A549 (cell line): ENCODE results near the gene AKAP10. TPM values are rescaled to one million over a fixed set of nuclear protein-coding genes. Genes with fewer than 3 reads are reported as not detected.

Experiments used
- ATAC-seq, 2 experiments: fragments of 200-7000 bp in 1 of 2; fragments of >200 bp in 1 of 2; cut with Nextera tagmentation in 1 of 2; cut with Tn5 transposase in 1 of 2; 3 replicates each; pipeline versions ENCODE4 v1.8.0 to v1.9.1; 2018 to 2020; ENCODE audit warnings: mild to moderate bottlenecking in 1 of 2, moderate library complexity in 1 of 2
- CTCF ChIA-PET: fragments of 300-600 bp; sonication (Branson Sonifier 250); formaldehyde crosslinking; extraction: SDS; loops from one replicate; lab custom pipeline; 2021; ENCODE audit warnings: antibody characterized with exemption, inconsistent platforms; lab: Yijun Ruan, JAX
- POLR2A ChIA-PET: fragments of 350-600 bp; formaldehyde crosslinking; extraction: SDS; loops from one replicate; lab custom pipeline; 2021; ENCODE audit warnings: antibody characterized with exemption, inconsistent platforms; lab: Yijun Ruan, JAX
- DNase-seq, 2 experiments: peaks; one replicate each; pipeline versions ENCODE4 v3.0.0 to v3.0.0-alpha.2; 2011 to 2016; ENCODE audit warnings: low read depth in 1 of 2, low spot score in 1 of 2
- FAIRE-seq: peaks from 2 replicates; lab custom pipeline; 2011; peaks lifted over from hg19 to GRCh38; lab: Jason Lieb, UNC
- H3K27ac ChIP-seq, 2 experiments: fragments of >200 bp; sonication (Bioruptor Twin); formaldehyde crosslinking; 3 replicates each; pipeline ENCODE4 v1.5.1; 2016 to 2017
- H3K4me1 ChIP-seq: fragments of >200 bp; sonication (Bioruptor Twin); formaldehyde crosslinking; 3 replicates; pipeline ENCODE4 v1.6.1; 2016
- H3K4me2 ChIP-seq: fragments of >200 bp; sonication (Bioruptor Twin); formaldehyde crosslinking; 3 replicates; pipeline ENCODE4 v1.6.1; 2016
- H3K4me3 ChIP-seq: fragments of >200 bp; sonication (Bioruptor Twin); formaldehyde crosslinking; 3 replicates; pipeline ENCODE4 v1.5.1; 2016
- H3K9me3 ChIP-seq: fragments of >200 bp; sonication (Bioruptor Twin); formaldehyde crosslinking; 3 replicates; pipeline ENCODE4 v1.6.1; 2016
- BCL3 ChIP-seq: fragments of >200 bp; sonication (Bioruptor Twin); formaldehyde crosslinking; IDR thresholded peaks from 3 replicates; pipeline ENCODE4 v1.6.1; 2016
- EHF ChIP-seq: fragments of 250-450 bp; sonication (Bioruptor Pico); IDR thresholded peaks from 2 replicates; pipeline ENCODE4 v1.5.0; 2020; ENCODE audit warnings: mild to moderate bottlenecking
- EHMT2 ChIP-seq: fragments of 200-600 bp; sonication (generic); IDR thresholded peaks from 2 replicates; pipeline ENCODE4 v1.6.1; 2016; ENCODE audit warnings: antibody characterized with exemption, low read depth, mild to moderate bottlenecking, moderate library complexity
- ESRRA ChIP-seq: fragments of 150-350 bp; IDR thresholded peaks from 2 replicates; pipeline ENCODE4 v1.6.1; 2014; ENCODE audit warnings: mild to moderate bottlenecking, low read length, borderline replicate concordance
- FOSL2 ChIP-seq, 2 experiments: fragments of 450-650 bp in 1 of 2; fragments of >200 bp in 1 of 2; sonication (Bioruptor Twin) in 1 of 2; formaldehyde crosslinking; IDR thresholded peaks; 2 replicates each; pipeline versions ENCODE4 v1.5.0 to v1.6.1; 2016 to 2020; ENCODE audit warnings: mild to moderate bottlenecking in 1 of 2, moderate library complexity in 1 of 2
- FOXS1 ChIP-seq: fragments of 250-450 bp; sonication (Bioruptor Pico); IDR thresholded peaks from 2 replicates; pipeline ENCODE4 v1.5.0; 2020; ENCODE audit warnings: mild to moderate bottlenecking, moderate library complexity
- HDAC2 ChIP-seq: fragments of 200-600 bp; sonication (generic); IDR thresholded peaks from 2 replicates; pipeline ENCODE4 v1.6.1; 2016
- HOXB13 ChIP-seq: fragments of 250-450 bp; sonication (Bioruptor Pico); IDR thresholded peaks from 2 replicates; pipeline ENCODE4 v1.5.0; 2020; ENCODE audit warnings: low read depth, mild to moderate bottlenecking, moderate library complexity
- KDM1A ChIP-seq: fragments of 200-600 bp; sonication (generic); IDR thresholded peaks from 2 replicates; pipeline ENCODE4 v1.6.1; 2016; ENCODE audit warnings: low read depth, mild to moderate bottlenecking
- KDM5A ChIP-seq: fragments of 200-600 bp; sonication (generic); IDR thresholded peaks from 2 replicates; pipeline ENCODE4 v1.6.1; 2016; ENCODE audit warnings: antibody characterized with exemption, mild to moderate bottlenecking
- MAX ChIP-seq: IDR thresholded peaks from 2 replicates; pipeline ENCODE4 v1.6.1; 2012
- NFE2L2 ChIP-seq: fragments of 150-350 bp; conservative IDR thresholded peaks from 2 replicates; pipeline ENCODE4 v1.6.1; 2014; ENCODE audit warnings: low read length
- NPAS2 ChIP-seq: fragments of 250-450 bp; sonication (Bioruptor Pico); IDR thresholded peaks from 2 replicates; pipeline ENCODE4 v1.8.0; 2022; ENCODE audit warnings: mild to moderate bottlenecking, moderate library complexity, borderline replicate concordance
- NR3C1 ChIP-seq: fragments of >200 bp; sonication (Bioruptor Twin); formaldehyde crosslinking; IDR thresholded peaks from 3 replicates; pipeline ENCODE4 v1.6.1; 2017
- PHF8 ChIP-seq: fragments of 200-600 bp; sonication (generic); IDR thresholded peaks from 2 replicates; pipeline ENCODE4 v1.6.1; 2016; ENCODE audit warnings: low read depth, mild to moderate bottlenecking, antibody characterized with exemption, moderate library complexity, borderline replicate concordance
- POLR2AphosphoS2 ChIP-seq: conservative IDR thresholded peaks from 2 replicates; pipeline ENCODE4 v1.6.1; 2012; ENCODE audit warnings: low read length, improper control_type of control experiment, inconsistent platforms
- RAD21 ChIP-seq, 2 experiments: fragments of >200 bp in 1 of 2; sonication (Bioruptor Twin) in 1 of 2; formaldehyde crosslinking in 1 of 2; IDR thresholded peaks in 1 of 2; conservative IDR thresholded peaks in 1 of 2; 2 replicates in 1 of 2; 3 replicates in 1 of 2; pipeline ENCODE4 v1.6.1; 2012 to 2018; ENCODE audit warnings: inconsistent platforms in 1 of 2
- RARB ChIP-seq: fragments of 250-450 bp; sonication (Bioruptor Pico); IDR thresholded peaks from 2 replicates; pipeline ENCODE4 v1.8.0; 2021; ENCODE audit warnings: mild to moderate bottlenecking, moderate library complexity
- REST ChIP-seq: fragments of 200-600 bp; sonication (generic); IDR thresholded peaks from 2 replicates; pipeline ENCODE4 v1.6.1; 2016; ENCODE audit warnings: antibody characterized with exemption, mild to moderate bottlenecking, moderate library complexity
- RNF2 ChIP-seq: fragments of 200-600 bp; sonication (generic); IDR thresholded peaks from 2 replicates; pipeline ENCODE4 v1.6.1; 2016; ENCODE audit warnings: low read depth, mild to moderate bottlenecking, antibody characterized with exemption, moderate library complexity, borderline replicate concordance
- SREBF2 ChIP-seq: fragments of 450-650 bp; IDR thresholded peaks from 2 replicates; pipeline ENCODE4 v1.6.1; 2014; ENCODE audit warnings: mild to moderate bottlenecking, moderate library complexity
- TFCP2L1 ChIP-seq: fragments of 250-450 bp; sonication (Bioruptor Pico); IDR thresholded peaks from 2 replicates; pipeline ENCODE4 v1.5.0; 2021; ENCODE audit warnings: mild to moderate bottlenecking
- ZSCAN20 ChIP-seq: fragments of 250-450 bp; sonication (Bioruptor Pico); IDR thresholded peaks from 2 replicates; pipeline ENCODE4 v1.8.0; 2022; ENCODE audit warnings: mild to moderate bottlenecking, moderate library complexity
- WGBS: methylation state at CpG from one replicate; pipeline ENCODE4 v1.1.6; 2017; ENCODE audit errors: missing lambda C conversion rate; 5-methylcytosine and 5-hydroxymethylcytosine counted together
- polyA plus RNA-seq, 4 experiments: library from polyadenylated mRNA; depleted of rRNA in 3 of 4; stranded (reverse); fragments of >200 nt; fragmentation: RNase III in 1 of 4; extraction: RNeasy Plus Mini Kit Qiagen cat#74134 plus additional on column Dnase treatment in 1 of 4; gene quantifications; 2 replicates in 3 of 4; 3 replicates in 1 of 4; pipeline ENCODE4 v1.2.3, GENCODE V29; 2011 to 2017
- TF ChIP-seq, protein P1 (sequence below): fragments of 250-450 bp; sonication (Bioruptor Pico); IDR thresholded peaks from 2 replicates; pipeline ENCODE4 v1.5.0; 2021; ENCODE audit warnings: mild to moderate bottlenecking, moderate library complexity, borderline replicate concordance
- TF ChIP-seq, protein P2 (sequence below): fragments of >200 bp; sonication (Bioruptor Twin); formaldehyde crosslinking; IDR thresholded peaks from 3 replicates; pipeline ENCODE4 v1.5.1; 2016

Gene AKAP10
- polyA plus RNA-seq, 2 of the 4 experiments (the other 2 are of a cell fraction) = 22.0 to 51.1 TPM

DNA sequence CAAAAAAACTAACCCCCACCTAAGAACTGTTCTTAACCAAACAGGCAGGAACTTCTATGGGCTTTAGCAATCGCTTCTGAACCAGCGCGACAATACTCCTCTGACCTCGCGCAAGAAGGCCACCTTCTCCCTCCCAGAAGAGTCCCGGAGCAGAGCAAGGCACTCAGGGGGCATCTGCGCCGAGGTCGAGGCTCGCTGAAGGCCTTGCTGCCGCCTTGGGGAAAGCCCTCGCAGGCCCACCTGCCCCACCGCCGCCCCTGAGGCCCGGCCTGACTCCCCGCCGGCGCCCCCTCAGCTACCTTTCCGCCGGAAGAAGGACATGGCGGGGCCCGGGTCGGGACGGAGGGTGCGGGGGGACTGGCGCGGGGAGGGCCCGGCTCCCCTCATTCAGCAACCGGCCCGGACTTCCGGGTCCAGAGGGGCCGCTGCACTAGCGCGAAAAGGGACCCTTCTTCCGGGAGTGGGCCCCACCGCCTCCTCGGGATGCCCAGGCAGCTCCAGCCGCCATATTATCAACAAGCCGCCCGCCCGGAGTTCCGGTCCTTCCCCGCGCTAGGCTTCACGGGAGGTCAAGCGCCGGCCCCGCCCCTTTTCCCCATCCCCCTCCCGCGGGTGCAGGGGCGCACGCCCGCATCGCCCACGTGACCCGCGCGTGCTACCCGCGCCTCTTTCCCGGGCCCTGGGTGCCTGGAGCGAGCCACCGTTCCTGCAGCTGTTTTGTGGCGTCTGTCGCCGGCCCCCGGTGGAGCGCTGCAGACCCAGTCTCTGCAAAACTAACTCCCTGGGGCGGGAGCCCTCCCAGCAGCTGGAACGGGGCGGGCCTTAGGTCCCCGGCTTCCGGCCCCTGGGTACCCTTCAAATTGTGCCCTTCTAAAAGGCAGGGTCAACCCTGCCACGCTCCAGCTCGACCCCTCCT, at the start of gene AKAP10 (continued):
- peak; percentile 91 for TF ChIP-seq PHF8
- TF ChIP-seq RARB (CRISPR knock-in tag) = no peak
- no peak for TF ChIP-seq RNF2
- TF ChIP-seq ZSCAN20 (CRISPR knock-in tag) = no peak
- TF ChIP-seq TFCP2L1 (CRISPR knock-in tag) = 0 out of 2 replicates have a peak, but pooled peaks have one; percentile 31
- TF ChIP-seq, protein P1, sequence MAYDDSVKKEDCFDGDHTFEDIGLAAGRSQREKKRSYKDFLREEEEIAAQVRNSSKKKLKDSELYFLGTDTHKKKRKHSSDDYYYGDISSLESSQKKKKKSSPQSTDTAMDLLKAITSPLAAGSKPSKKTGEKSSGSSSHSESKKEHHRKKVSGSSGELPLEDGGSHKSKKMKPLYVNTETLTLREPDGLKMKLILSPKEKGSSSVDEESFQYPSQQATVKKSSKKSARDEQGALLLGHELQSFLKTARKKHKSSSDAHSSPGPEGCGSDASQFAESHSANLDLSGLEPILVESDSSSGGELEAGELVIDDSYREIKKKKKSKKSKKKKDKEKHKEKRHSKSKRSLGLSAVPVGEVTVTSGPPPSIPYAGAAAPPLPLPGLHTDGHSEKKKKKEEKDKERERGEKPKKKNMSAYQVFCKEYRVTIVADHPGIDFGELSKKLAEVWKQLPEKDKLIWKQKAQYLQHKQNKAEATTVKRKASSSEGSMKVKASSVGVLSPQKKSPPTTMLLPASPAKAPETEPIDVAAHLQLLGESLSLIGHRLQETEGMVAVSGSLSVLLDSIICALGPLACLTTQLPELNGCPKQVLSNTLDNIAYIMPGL (CRISPR knock-in tag) = 0 out of 2 replicates have a peak, but pooled peaks have one; percentile 14
- 0 out of 2 replicates have a peak, but pooled peaks have one; percentile 15 for TF ChIP-seq FOXS1 (CRISPR knock-in tag)
- 0 out of 2 replicates have a peak, but pooled peaks have one; percentile 70 for TF ChIP-seq HDAC2
- TF ChIP-seq KDM5A = peak; percentile 77
- TF ChIP-seq ESRRA = no peak
- peak; percentile 91 for TF ChIP-seq HOXB13
- no peak for TF ChIP-seq SREBF2
- no peak for TF ChIP-seq FOSL2 (IDR thresholded peaks at IDR 0.05)
- no peak for TF ChIP-seq FOSL2 (CRISPR knock-in tag; IDR thresholded peaks at IDR 0.05)
- TF ChIP-seq, protein P2, sequence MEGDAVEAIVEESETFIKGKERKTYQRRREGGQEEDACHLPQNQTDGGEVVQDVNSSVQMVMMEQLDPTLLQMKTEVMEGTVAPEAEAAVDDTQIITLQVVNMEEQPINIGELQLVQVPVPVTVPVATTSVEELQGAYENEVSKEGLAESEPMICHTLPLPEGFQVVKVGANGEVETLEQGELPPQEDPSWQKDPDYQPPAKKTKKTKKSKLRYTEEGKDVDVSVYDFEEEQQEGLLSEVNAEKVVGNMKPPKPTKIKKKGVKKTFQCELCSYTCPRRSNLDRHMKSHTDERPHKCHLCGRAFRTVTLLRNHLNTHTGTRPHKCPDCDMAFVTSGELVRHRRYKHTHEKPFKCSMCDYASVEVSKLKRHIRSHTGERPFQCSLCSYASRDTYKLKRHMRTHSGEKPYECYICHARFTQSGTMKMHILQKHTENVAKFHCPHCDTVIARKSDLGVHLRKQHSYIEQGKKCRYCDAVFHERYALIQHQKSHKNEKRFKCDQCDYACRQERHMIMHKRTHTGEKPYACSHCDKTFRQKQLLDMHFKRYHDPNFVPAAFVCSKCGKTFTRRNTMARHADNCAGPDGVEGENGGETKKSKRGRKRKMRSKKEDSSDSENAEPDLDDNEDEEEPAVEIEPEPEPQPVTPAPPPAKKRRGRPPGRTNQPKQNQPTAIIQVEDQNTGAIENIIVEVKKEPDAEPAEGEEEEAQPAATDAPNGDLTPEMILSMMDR = no peak

GRCh38 chr17:20026960-20027359, 49.3 kb upstream of the AKAP10 start:
- POLR2A ChIA-PET = no interaction called here
- ATAC-seq (no peak), DNase-seq (no peak), FAIRE-seq (peak; percentile 59)
- Histone ChIP-seq H3K4me1 (peaks cover 7% of the 10 kb centered on the region; the same call in 1 of the 3 replicates), H3K9me3 (no peaks in the 10 kb centered on the region), H3K27ac (no peak overlapping the region), H3K4me2 (no peak overlapping the region), H3K4me3 (no peak overlapping the region)
- TF ChIP-seq HDAC2 (no peak), FOSL2 (IDR thresholded peaks at IDR 0.05) (no peak), FOSL2 (CRISPR knock-in tag; IDR thresholded peaks at IDR 0.05) (peak; percentile 35; the same call in 1 of the 2 replicates)
- CTCF ChIA-PET = no interaction called here

GRCh38 chr17:20022701-20023100, 45.1 kb upstream of the AKAP10 start:
- POLR2A ChIA-PET = no interaction called here
- TF ChIP-seq POLR2AphosphoS2 (no peak), EHMT2 (no peak), BCL3 (no peak), NFE2L2 (no peak), REST (no peak), EHF (CRISPR knock-in tag) (no peak), NPAS2 (CRISPR knock-in tag) (no peak), MAX (no peak), NR3C1 (no peak), KDM1A (no peak), RAD21 (conservative IDR thresholded peaks at IDR 0.05 in 1 of 2, IDR thresholded peaks at IDR 0.05 in 1 of 2) (no peak)

More at GRCh38 chr17:20022701-20023100, 45.1 kb upstream of the AKAP10 start:
- Histone ChIP-seq H3K9me3 (no peaks in the 10 kb centered on the region), H3K4me3 (no peak overlapping the region), H3K27ac (no peak overlapping the region), H3K4me1 (peaks cover 7% of the 10 kb centered on the region; the same call in 1 of the 3 replicates), H3K4me2 (no peak overlapping the region)
- ATAC-seq (no peak), DNase-seq (no peak), FAIRE-seq (no peak)
- CTCF ChIA-PET = interaction anchor here (1.0 to 2.9 kb wide), 9 partner anchors 10 to 94 kb away, joined by 3 to 37 read pairs (median 5); partner anchors contain the start of gene SPECC1
- WGBS = 86% methylated on average over 4 of the region's 4 CpGs
